Retina (tissue), 1 donor: ENCODE data around the gene CDK1.

ENCODE experiments used
- DNase-seq: peaks from one replicate; pipeline ENCODE4 v3.0.0-alpha.2; 2016

Gene CDK1

DNA sequence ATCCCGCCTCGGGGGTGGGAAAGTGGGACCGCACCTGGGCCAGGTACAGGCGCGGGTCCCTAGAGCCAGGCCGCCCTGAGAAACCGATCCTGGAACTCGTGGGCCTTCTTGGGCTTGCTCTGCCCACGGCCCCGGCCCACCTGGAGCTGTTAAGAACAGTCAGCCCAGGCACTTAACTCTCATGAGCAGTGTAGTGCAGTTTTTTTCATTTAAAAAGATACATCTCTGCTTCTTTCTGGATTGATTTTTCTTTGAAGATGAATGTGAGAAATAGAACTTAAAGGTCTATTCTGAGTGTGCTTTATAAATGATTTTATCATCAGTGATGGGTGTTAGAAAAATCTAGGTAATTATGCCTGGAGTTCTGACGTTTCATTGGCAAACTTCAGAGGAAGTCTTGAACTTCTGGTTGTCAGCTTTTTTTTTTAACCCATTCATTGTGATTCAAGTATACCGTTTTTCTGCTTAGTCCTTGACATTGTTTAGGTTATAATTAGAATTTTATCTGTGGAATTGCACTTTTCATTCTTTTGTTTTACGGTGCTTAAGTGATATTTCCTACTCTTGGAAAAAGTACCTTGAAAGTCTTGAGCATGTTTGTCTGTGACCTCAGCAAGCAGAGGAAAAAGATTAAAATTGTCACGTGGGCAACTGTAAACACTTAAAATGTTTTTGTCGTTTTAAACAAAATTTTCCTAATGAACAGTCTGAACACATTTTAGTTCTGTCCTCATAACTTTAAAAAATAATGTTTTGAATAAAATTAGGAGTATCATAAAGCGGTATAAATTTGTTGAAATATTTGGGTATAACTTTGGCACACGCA, 906 bp downstream of the CDK1 start:
- DNase-seq: peak; percentile 58

DNA sequence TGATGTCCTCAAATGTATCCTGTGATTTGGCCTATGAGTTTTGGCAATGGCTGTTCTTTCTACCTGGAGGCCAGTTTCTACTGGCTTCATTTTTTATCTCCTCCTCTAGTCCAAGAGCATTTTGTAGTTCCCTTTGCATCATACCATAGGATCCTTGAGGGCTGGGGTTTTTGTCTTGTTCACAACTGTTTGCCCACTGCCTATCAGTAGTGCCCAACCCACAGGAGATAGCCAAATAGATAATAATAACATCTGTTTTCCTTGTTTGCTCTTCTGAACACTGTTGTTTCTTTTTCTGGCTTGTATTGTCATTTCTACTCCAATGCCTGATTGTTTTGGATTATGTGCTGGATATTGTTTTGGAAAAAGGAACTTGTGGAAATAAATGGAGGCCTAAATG, 3.4 kb downstream of the CDK1 start:
- DNase-seq: no peak

DNA sequence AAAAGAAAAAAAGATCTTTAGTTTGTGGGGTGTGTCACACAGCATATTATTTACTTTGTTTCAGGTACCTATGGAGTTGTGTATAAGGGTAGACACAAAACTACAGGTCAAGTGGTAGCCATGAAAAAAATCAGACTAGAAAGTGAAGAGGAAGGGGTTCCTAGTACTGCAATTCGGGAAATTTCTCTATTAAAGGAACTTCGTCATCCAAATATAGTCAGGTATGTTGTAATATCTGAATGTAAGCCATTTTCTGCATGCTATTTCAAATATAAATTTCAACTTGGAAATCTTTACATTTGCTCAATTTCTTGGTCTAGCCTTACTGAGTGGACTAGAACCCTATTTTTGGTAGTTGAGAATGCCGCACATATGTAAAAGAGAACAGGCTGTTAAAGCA, 6.4 kb downstream of the CDK1 start:
- DNase-seq: no peak

DNA sequence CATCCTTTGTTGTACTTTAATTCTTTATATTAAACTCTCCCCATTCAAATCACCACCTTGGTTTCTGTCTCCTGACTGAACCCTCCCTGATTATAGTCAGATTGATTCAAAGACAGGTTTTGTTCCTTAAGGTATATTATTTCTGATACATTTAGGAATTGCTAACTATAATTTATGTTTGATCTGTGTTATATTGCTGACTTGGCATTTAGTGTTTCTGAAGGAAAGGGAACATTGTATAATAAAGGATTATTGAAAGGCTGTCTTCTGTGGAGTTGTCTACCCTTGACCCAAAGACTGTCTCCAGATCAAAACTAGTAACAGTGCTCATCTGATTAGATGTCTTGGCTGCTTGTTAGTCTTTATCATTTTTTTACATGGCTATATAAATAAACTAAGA, 10.3 kb downstream of the CDK1 start:
- no peak for DNase-seq

DNA sequence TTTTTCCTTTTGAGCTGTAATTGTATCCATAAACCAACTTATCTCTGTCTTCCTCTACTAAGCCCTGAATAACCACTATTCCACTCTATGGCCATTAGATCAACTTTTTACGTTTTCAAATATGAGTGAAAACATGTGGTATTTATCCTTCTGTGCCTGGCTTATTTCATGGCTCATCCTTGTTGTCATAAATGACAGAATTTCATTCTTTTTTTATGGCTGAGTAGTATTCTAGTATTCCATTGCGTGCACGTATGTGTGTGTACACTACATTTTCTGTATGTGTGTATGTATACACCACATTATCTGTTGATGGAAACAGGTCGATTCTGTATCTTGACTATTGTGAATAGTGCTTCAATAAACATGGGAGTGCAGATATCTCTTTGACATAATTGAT, 11.1 kb downstream of the CDK1 start:
- DNase-seq: no peak

DNA sequence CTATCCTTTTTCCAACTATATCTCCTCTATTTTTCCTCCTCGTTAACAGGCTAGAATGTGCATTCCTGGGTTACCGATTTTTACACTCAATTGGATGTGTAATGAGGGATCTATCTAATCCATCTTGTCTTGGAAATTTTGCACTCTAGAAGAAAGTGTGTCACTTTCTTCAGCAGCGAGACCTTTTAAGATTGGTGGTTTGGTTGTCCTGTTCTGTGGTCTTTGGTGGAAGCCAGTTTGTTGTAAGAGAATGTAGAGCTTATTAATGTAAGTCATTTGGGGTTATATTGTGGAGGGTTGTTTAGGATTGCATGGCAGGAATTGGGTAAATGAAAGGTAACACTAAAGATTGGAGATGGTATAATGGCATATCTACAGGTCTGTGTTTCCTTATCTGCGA, 16.7 kb downstream of the CDK1 start:
- no peak for DNase-seq

DNA sequence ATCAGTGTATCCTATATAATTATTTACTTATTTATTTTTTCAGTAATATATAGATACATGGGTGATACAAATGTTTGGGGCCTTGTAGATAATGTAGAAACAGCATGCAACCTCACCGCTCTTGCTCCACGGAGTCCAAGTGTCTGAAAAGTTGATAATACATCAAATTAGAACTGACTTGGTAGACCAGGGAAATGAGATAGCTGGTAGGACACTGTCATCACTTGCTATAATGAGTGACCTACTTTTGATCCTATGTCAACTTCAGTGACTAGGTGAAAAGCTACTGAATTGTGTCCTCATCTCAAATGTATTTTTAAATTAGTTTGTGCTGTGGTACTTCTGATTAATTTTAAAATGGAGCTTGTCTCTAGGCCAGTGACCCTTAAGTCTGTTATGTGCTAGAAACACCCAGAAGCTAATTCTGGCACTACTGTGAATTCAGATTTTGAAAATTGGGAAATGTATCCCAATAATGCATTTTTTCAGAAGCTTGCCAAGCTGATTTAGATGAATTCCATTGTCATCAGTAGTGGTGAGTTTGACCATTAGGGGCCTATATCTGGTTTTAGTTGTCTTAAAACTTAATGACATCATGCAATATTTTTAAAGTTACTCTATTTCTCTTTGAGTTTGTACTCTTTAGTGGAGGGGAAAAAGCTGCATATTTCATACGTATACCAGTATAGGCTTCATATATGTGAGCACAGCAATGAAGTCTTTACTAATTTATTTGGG, 17.4 kb downstream of the CDK1 start:
- no peak for DNase-seq

- no peak for DNase-seq
Observed at GRCh38 chr10:60796481-60796880, 18.2 kb downstream of the CDK1 start.

DNA sequence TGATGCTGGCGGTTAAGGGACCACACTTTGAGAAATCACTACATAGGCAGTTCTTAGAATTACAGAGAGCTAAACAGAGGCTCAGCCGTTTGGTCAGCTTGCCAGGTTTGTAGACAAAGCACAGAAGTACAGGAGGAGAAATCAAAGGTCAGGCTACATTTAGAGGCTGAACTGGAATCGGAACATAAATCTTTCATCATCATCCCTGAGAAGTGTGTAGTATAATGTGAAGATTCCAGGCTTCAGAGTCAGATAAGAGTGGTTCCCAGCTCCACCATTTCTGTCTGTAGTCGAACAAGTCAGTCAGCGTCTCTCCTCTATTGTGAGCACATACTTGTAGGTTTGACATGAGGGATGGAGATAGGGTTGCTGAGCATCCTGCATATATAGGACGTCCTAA, 18.9 kb downstream of the CDK1 start:
- no peak for DNase-seq

- no peak for DNase-seq
Observed at GRCh38 chr10:60798031-60798430, 19.8 kb downstream of the CDK1 start.

GRCh38 chr10:60798870-60799269, 20.6 kb downstream of the CDK1 start:
- no peak for DNase-seq

GRCh38 chr10:60799971-60800650, 21.8 kb downstream of the CDK1 start:
- no peak for DNase-seq

DNA sequence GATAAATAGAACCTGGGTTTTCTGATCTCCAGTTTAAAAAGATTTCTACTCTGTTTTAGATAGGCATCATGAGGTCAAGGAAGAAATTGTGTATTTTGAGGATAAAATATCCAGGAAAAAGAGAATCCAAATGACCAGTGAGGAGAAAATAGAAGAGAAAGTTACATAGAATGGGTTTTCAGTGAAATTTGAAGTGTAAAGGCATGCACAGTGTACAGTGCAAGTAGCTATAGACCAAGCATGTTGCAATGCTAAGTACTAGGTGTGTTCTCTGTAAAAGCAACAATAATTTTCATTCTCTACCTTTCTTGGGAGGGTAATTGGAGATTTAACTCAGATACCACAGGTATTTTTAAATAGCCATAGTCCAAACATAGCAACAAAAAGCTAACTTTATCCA, 22.6 kb downstream of the CDK1 start:
- DNase-seq: no peak

DNA sequence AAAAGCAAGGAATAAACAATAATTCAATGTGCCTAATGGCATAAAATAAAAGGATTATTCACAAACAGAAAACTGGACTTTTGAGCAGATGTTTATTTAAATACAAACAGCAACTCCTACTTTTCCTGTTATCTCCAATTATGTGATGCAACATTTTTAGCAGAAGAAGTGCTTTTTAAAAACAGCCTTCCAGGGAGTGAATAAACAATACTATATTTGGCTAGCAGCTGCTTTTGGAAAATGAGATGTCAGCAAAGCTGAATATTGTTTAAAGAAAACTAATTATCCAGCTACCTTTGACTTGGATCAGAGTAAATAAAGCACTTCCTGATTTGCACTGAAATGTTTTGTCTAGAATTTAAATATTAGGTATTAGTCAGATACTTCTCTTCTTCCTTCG, 23.2 kb downstream of the CDK1 start:
- no peak for DNase-seq

- no peak for DNase-seq
Observed at GRCh38 chr10:60803433-60803832, 25.2 kb downstream of the CDK1 start.

- DNase-seq: no peak
Observed at GRCh38 chr10:60803865-60804264, 25.6 kb downstream of the CDK1 start.

GRCh38 chr10:60806921-60807320, 28.6 kb downstream of the CDK1 start:
- no peak for DNase-seq

DNA sequence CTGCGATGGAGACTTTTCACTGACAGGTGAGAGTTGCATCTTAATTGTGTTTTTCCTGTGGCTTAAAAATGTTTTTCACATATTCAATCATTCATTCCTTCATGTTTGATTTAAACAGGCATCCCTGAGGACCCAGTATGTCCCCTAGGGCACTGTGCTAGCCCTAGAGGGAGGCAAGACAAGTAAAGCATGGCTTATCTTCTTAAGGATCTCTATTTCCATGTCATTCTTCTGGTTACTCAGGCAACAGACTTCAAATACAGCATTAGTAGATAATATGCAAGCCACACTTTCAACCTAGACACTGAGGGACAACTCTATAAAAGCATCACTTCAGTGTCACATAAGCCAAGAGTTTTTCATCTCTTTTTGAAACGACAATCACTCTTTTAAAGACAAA, 29.2 kb downstream of the CDK1 start:
- DNase-seq: no peak

- no peak for DNase-seq
Observed at GRCh38 chr10:60808036-60808435, 29.8 kb downstream of the CDK1 start.

DNA sequence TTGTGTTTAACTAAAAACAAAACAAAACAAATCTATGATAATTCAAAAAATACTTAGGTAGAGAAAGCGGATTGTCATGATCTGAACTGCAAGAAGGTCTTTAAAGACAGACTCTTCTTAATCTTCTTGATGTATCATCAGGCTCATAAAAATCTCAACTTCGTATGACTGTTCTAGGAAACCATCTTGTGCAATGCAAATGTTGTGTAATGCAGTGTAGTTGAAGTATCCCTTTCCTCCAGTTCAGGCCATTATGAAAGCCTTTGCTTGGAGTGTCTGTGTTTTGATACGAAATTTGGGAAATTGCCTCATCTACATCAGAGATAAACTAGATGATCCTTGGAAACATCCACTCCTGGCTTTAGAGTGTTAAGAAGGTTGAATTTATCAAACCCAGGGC, 30.9 kb downstream of the CDK1 start:
- DNase-seq: no peak

DNA sequence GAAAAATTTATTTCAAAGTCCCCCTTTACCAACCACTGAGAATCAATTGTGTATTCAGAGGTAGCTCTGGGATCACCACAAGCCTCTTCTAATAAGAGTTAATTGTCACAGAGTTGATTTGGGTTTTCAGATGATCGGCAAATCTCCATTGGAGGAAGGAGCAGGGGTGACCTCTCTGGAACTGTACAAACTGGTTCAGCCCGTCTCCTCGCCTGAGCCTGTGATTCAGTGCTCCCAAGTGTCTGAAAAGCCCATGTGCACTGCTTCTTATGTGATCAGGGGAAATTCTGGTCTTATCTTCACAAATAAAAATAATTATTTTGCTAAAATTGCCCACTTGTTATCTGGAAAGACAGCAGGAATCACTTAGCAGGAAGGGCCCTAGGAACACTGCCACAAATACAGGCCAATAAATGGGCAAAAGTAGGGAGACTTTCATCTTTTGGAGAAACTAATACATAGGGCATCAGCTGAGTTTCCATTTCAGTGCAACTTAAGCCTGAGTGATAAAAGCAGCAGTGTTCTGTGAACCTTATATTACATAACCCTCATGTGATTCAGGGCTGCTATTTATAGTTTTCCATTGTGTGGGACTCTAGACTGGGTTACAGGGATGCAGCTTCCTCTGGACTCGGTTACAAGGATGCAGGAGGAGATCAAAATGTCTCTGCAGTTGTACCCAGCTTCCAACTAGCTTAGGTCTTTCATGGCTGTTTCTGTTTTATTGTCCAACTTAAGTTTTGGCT, 32.3 kb downstream of the CDK1 start:
- DNase-seq: no peak

DNA sequence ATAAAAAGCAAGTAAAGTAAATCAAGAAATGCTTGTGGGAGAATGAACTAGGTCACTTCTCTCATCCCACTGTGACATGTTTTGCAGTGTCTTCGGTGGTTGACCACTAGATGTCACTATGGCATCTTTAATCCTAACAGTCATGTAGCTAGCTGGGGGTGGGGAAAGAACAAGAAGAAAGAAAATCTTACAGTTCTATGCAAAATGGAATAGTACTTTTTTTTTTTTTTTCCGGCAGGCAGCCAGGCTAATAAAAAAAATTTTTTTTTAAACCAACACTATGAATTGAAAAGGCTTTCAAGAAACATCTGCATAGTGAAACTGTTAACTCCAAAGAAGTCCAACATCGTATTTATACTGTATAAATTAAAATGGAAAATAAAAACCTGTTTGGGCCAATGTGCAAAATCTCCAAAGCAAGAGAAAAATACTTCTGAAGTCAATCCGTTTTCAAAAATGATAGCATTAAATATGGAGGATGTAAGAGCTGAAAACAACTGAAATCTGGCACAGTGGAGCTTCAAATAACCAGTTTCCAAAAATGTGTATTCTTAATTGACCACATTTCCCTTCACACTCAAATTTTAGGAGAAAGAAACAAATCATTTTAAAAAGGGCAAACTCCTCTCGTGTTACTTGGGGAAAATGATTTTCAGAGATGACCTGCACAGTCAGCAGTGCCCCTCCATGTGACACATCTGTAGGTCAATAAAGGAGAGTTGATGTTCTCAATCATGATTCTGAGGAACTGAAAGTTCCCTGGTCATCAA, 38.5 kb downstream of the CDK1 start:
- DNase-seq: peak; percentile 71
